ENCODE results near the gene ANKS1B.
A peak's percentile ranks its signal among the peaks of the same experiment; 100 is the strongest.

ANKS1B gene

GRCh38 chr12:98745578-98746391 lies 1239.0 kb downstream of the ANKS1B start:
- H3K36me3 ChIP-seq (ENCODE audit: control insufficient read depth in 2 of 2, insufficient read depth in 1 of 2, low read length in 2 of 2): no peaks in the 10 kb centered on the region
- TF ChIP-seq ZNF2 (tag by site-specific recombination; IDR thresholded peaks at IDR 0.05) (no peak), ZNF416 (tag by site-specific recombination; IDR thresholded peaks at IDR 0.05) (no peak), ZIC2 (tag by site-specific recombination; IDR thresholded peaks at IDR 0.05) (no peak), SP3 (tag by site-specific recombination; IDR thresholded peaks at IDR 0.05) (no peak), ZSCAN18 (tag by site-specific recombination; IDR thresholded peaks at IDR 0.05) (no peak), ZNF394 (tag by site-specific recombination; IDR thresholded peaks at IDR 0.05; ENCODE audit: borderline replicate concordance) (no peak)
- no peak overlapping the region for H3K27ac ChIP-seq (ENCODE audit: extremely low read depth, low read depth, low read length)
- peaks cover 3% of the 10 kb centered on the region; the same call in 1 of the 2 replicates for H3K4me1 ChIP-seq (ENCODE audit: control insufficient read depth, insufficient read depth, low read length)
- ChIA-PET CTCF (no interaction called here), POLR2A (no interaction called here)
- H3K9me3 ChIP-seq (ENCODE audit: control insufficient read depth, insufficient read depth, low read depth, low read length): no peaks in the 10 kb centered on the region
- H3K4me3 ChIP-seq (ENCODE audit: low read depth, low read length): no peak overlapping the region

GRCh38 chr12:98744680-98745079 lies 1240.1 kb downstream of the ANKS1B start:
- Histone ChIP-seq H3K4me1 (ENCODE audit: control insufficient read depth, insufficient read depth, low read length) (peaks cover 3% of the 10 kb centered on the region; the same call in 1 of the 2 replicates), H3K36me3 (ENCODE audit: control insufficient read depth in 2 of 2, insufficient read depth in 1 of 2, low read length in 2 of 2) (no peaks in the 10 kb centered on the region), H3K27ac (ENCODE audit: extremely low read depth, low read depth, low read length) (no peak overlapping the region), H3K4me3 (ENCODE audit: low read depth, low read length) (no peak overlapping the region), H3K9me3 (ENCODE audit: control insufficient read depth, insufficient read depth, low read depth, low read length) (no peaks in the 10 kb centered on the region)
- TF ChIP-seq ZNF202 (tag by site-specific recombination; IDR thresholded peaks at IDR 0.05; ENCODE audit: borderline replicate concordance): no peak
- no peak for TF ChIP-seq ZNF76 (tag by site-specific recombination; IDR thresholded peaks at IDR 0.05; ENCODE audit: borderline replicate concordance, low read depth)
- no peak for TF ChIP-seq KLF10 (tag by site-specific recombination; IDR thresholded peaks at IDR 0.05)
- no peak for TF ChIP-seq ZNF239 (tag by site-specific recombination; IDR thresholded peaks at IDR 0.05)
- POLR2A ChIA-PET: no interaction called here
- CTCF ChIA-PET: no interaction called here

- POLR2A ChIA-PET: no interaction called here
These were observed 1241.3 kb downstream of the ANKS1B start for GRCh38 chr12:98743362-98743953.

More at GRCh38 chr12:98743362-98743953, 1241.3 kb downstream of the ANKS1B start:
- Histone ChIP-seq H3K27ac (ENCODE audit: extremely low read depth, low read depth, low read length) (no peak overlapping the region), H3K4me1 (ENCODE audit: control insufficient read depth, insufficient read depth, low read length) (peaks cover 3% of the 10 kb centered on the region; the same call in 1 of the 2 replicates), H3K9me3 (ENCODE audit: control insufficient read depth, insufficient read depth, low read depth, low read length) (no peaks in the 10 kb centered on the region), H3K4me3 (ENCODE audit: low read depth, low read length) (no peak overlapping the region), H3K36me3 (ENCODE audit: control insufficient read depth in 2 of 2, insufficient read depth in 1 of 2, low read length in 2 of 2) (no peaks in the 10 kb centered on the region)
- CTCF ChIA-PET: interaction anchor here (0.6 to 1.4 kb wide), 8 partner anchors 9 to 670 kb away, joined by 3 to 6 read pairs (median 3); no protein-coding TSS in a partner anchor
- TF ChIP-seq ZNF692 (tag by site-specific recombination; IDR thresholded peaks at IDR 0.05) (no peak), ZNF596 (tag by site-specific recombination; IDR thresholded peaks at IDR 0.05) (no peak), FEZF1 (tag by site-specific recombination; IDR thresholded peaks at IDR 0.05) (no peak), ZNF391 (tag by site-specific recombination; IDR thresholded peaks at IDR 0.05; ENCODE audit: borderline replicate concordance, low read depth) (no peak), CTCF (tag by site-specific recombination; IDR thresholded peaks at IDR 0.05) (peak; percentile 36; the same call in 1 of the 2 replicates), PRDM2 (tag by site-specific recombination; IDR thresholded peaks at IDR 0.05; ENCODE audit: borderline replicate concordance) (no peak), ZNF768 (tag by site-specific recombination; IDR thresholded peaks at IDR 0.05) (no peak)

Data from HEK293 (cell line).